Posterior cingulate gyrus (tissue), 11 donors: ENCODE measurements around the gene TSPAN18.
"Not testable (repeated sequence)": the region's sequence is repeated elsewhere in the genome, so short reads cannot be mapped to it uniquely, and the experiment has no call there.

ENCODE experiments used
- DNase-seq, 10 donors: peaks; one replicate each; pipeline versions ENCODE4 v3.0.0 to v3.0.0-alpha.2; 2020 to 2021; ENCODE audit warnings: mixed read lengths in 3 of 10
- intact Hi-C: fragments of 100-400 bp; cut with DNase I; formaldehyde crosslinking; loops from one replicate; pipeline ENCODE4 v1.15.1; 2023

Gene TSPAN18

DNA sequence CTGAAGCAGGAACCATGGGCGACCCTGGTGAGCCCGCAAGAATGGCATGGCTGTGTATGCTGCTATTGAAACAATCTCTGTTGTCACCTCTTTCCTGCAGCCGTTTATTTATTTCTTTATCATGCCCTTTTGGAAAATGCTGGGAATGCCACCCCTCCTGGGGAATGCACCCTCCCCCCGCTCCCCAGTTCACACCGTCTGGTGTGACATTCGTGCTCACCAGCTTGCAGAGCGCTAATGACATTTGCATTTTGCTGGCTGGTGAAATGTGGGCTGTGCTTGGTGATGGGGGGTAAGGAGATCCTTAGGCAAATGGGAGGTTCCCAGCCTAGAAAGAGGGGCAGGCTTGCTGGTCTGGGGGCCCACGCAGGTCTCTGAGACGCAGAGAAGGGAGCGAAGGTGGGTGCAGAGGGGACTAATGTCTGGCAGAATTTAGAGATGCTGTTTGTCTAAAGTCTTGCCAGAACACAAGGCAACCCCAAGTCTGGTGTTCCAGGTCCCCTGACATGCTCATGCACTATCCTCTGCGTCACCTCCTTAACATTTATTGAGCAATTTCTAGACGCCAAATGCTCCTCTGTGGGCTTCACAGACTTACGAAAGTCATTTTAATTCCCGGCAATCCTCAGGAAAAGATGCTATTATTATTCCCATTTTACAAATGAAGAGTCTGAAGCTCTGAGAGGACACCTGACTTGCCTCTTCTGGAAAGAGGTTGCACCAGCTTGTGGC lies 132.2 kb downstream of the TSPAN18 start:
- intact Hi-C loops: no loop called here
- no peak for DNase-seq

DNA sequence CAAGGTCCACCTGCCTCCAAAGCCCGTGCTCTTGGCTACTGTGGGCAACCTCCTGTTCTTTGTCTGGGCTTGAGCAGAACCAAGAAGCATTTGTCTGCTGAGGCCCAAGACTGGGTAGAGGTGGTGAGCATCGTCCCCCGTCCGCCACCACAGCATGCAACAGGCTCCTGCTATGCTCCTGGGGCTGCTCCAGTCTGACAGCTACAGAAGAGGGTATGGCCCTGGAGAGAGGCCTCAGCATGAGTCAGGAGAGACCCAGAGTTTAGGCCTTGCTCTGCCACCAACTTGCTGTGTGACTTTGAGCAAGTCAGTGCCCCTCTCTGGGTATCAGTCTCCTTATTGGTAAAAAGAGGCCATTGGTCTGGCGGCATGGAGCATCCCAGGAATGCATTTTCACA lies 132.8 kb downstream of the TSPAN18 start:
- no peak for DNase-seq
- intact Hi-C loops: no loop called here

GRCh38 chr11:44860346-44860745 lies 133.6 kb downstream of the TSPAN18 start:
- DNase-seq: no peak
- intact Hi-C loops: no loop called here

- peak in 3 of 10 donors; percentile 29 to 86 (median 78) for DNase-seq
- intact Hi-C loops: no loop called here
Observed at GRCh38 chr11:44861849-44862557, 135.2 kb downstream of the TSPAN18 start.

DNA sequence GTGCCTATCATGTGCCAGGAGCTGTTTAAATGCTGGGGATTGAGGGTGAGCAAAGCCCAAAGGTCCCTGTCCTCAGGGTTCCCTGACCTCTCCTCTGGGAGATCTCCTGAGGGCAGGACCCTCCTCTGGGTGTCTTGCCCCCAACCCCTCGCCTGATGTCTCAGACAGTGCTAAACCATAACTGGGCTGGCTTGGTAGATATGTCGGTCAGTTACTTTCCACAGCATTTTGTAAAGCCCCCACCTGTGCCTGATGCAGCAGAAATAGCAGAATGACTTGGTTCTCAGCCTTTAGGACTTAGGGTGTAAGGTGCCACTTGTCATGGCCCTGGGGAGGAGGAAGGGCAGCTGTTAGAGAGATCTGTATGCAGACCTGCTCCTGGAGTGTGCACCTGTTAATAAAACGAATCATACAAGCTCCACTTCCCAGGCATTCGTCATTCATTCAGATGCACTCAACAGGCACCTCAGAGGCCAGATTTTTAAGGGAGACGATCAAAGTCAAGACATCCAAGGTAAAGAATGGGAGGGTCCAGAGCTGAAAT lies 135.9 kb downstream of the TSPAN18 start:
- intact Hi-C loops: no loop called here
- no peak for DNase-seq

DNA sequence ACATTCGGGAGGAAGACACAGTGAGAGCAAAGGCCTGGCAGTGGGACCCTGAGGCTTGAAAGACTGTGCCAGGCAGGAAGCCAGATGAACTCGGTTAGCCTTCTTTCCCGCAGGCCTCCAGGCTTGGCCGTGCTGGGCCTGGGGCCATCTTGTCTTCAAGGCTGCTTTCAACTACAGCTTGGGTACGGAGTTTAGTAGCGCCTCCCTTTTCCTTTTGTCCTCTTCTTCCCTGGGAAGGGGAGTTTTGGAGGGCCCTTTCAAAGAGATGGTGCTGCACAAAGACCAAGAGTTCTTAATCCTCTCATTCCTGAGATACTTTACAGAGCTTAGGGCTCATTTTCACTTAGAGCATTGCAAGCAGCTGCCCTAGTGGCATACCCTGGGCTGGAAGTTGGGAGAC lies 136.5 kb downstream of the TSPAN18 start:
- intact Hi-C loops: no loop called here

DNA sequence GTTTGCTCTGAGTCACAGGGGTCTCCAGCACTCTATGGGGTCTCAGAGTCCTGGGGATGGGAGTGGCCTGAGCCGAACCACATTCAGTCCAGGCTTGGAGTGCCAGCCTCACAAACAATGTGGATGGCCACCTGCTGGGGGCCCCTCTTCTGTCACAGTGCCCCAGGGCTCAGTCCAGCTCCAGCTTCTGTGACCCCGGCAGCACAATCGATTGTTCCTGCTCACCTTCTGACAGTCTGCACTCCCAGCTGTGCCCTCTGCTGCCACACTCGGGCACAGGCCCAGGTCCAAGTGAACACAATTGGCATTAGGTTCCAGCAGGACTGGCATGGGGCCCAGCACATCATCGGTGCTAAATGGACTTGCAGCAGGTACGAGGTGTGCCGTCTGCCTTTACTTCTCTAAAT lies 139.1 kb downstream of the TSPAN18 start:
- intact Hi-C loops: no loop called here
- DNase-seq: peak in 3 of 10 donors; percentile 9 to 89 (median 83)

More for the DNA sequence above, 136.5 kb downstream of the TSPAN18 start:
- peak in 1 of 10 donors; percentile 57 for DNase-seq

DNA sequence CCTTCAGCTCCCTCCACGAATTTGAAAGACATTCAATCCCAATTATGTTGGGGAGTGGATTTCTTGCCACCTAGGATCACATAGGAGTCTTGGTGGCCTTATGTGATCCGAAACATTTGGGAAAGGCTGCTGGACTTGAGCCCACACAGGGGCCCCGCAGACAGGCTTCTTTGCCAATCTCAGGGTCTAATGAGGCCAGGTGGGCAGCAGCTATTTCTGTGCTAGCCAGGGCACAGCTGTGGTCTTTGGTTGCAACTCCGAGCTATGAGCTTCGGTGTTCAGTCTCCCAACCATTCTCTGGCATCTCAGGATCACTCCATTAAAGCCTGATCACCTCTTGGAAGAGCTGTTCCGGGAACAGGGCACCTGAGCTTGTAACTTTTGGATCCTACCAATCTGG lies 139.5 kb downstream of the TSPAN18 start:
- intact Hi-C loops: no loop called here
- DNase-seq: peak in 1 of 10 donors; percentile 70

GRCh38 chr11:44868021-44868420 lies 141.3 kb downstream of the TSPAN18 start:
- intact Hi-C loops: no loop called here
- DNase-seq: peak in 1 of 10 donors; percentile 45

DNA sequence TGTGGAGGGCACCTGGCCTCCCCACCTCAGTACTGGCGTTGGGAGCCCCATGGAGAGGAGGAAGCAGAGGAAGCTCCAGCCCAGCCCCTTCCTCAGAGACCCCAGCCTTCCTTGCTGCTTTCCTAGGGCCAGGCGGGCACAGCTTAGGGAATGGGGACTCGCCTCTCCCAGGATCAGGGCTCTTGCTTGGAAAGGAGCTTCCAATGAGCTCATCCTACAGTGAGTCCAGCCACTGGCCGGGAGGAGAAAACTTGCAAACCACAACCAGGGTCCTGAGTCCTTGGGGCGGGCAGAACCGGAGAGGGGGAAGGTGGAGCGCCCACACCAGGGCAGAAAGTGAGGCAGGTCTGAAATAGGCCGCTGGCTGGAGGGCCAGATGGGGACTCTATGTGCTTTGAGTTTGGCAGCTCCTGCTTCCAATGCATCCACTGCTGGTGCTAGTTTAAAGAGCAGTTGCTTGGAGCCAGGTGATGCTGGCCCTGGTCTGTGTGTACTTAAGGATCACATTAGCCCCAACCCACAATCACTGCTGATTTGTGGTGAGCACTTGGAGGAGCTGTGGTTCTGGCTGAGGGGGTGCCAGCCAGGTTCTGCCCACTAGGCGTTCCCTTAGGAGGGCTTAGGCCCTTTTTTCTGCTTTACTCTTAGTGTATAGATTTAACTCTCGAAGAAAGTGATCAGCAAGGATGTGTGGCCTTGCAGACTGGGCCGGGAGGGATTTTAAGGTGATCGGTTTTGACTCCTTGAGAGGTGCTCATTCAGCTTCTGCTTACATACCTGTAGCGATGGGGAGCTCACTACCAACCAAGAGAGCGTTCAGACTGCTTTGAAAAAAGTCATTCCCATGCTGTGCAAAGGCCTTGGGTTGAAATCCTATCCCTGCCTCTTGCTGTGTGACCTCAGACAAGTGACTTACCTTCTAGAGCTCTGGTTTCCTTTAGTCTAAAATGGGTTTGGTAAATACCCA lies 142.0 kb downstream of the TSPAN18 start:
- intact Hi-C loops: no loop called here
- peak in 1 of 10 donors; percentile 59 for DNase-seq

GRCh38 chr11:44870181-44870580 lies 143.4 kb downstream of the TSPAN18 start:
- DNase-seq: peak in 1 of 10 donors; percentile 65
- intact Hi-C loops: no loop called here

- intact Hi-C loops: no loop called here
- DNase-seq: no peak
Observed at GRCh38 chr11:44870615-44871176, 143.9 kb downstream of the TSPAN18 start.

- intact Hi-C loops: not testable (repeated sequence)
- DNase-seq: peak in 1 of 10 donors; percentile 24
Observed at GRCh38 chr11:44871682-44872081, 144.9 kb downstream of the TSPAN18 start.

DNA sequence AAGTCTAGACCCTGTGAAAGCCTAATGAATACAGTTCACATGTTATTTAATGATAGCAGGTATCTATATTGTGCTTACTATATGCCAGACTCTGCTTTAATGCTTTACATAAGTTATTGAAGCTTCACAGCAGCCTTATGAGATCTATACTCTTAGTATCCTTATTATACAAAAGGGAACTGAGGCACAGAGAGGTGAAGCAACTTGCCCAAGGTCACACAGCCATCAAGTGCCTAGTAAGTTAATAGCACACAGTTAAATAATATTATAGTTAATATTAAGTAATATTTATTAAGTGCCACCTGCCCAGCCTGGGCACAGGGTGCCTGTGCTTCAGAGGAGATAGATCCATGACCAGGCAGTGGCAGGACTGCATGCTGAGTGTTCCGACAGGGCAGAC lies 145.8 kb downstream of the TSPAN18 start:
- intact Hi-C loops: no loop called here
- DNase-seq: no peak

DNA sequence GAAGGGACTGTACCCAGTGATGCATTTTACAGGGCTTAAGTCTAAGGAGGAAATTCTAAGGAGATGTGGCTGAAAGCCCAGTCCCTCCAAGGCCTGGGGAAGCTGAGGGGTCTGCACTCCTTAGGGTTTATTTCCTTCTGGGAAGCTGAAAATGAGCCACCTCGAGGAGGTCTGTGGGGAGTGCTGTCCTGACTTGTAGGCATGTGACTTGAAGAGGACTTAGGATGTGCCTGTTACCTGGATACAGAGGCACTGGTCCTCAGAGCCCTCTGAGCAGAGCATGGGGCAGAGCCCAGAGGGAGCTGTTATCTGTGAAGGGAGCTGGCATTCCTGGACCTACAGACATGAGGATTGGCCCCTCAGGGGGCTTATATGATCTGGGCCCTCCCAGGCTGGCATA lies 146.8 kb downstream of the TSPAN18 start:
- intact Hi-C loops: no loop called here
- no peak for DNase-seq

- DNase-seq: no peak
- intact Hi-C loops: no loop called here
Observed at GRCh38 chr11:44874284-44874683, 147.5 kb downstream of the TSPAN18 start.

- intact Hi-C loops: no loop called here
- DNase-seq: no peak
Observed at GRCh38 chr11:44875037-44875436, 148.3 kb downstream of the TSPAN18 start.

GRCh38 chr11:44876194-44876723 lies 149.5 kb downstream of the TSPAN18 start:
- DNase-seq: peak in 1 of 10 donors; percentile 49
- intact Hi-C loops: no loop called here

- peak in 1 of 10 donors; percentile 72 for DNase-seq
- intact Hi-C loops: no loop called here
Observed at GRCh38 chr11:44876906-44877305, 150.1 kb downstream of the TSPAN18 start.
